GM23248 (cell line): ENCODE measurements around the gene UBAC2. TPM values are rescaled to one million over a fixed set of nuclear protein-coding genes. Genes with fewer than 3 reads are reported as not detected.

Experiments used
- DNase-seq: peaks from one replicate; pipeline ENCODE4 v3.0.0-alpha.2; 2015
- H2AFZ ChIP-seq: fragments of 200-600 bp; sonication (generic); 2 replicates; pipeline ENCODE4 v1.6.1; 2016; ENCODE audit warnings: antibody characterized with exemption
- H3F3A ChIP-seq: fragments of 200-600 bp; sonication (generic); 2 replicates; pipeline ENCODE4 v1.6.1; 2016; ENCODE audit warnings: mild to moderate bottlenecking, antibody characterized with exemption, mixed run types; ENCODE audit not compliant: insufficient read depth
- H3K27ac ChIP-seq: fragments of 200-600 bp; sonication (generic); 2 replicates; pipeline ENCODE4 v1.5.1; 2016; ENCODE audit warnings: mild to moderate bottlenecking
- H3K27me3 ChIP-seq: fragments of 200-600 bp; sonication (generic); replicated peaks from 2 replicates; pipeline ENCODE4 v1.6.1; 2016; ENCODE audit warnings: mild to moderate bottlenecking; ENCODE audit not compliant: insufficient read depth
- H3K36me3 ChIP-seq: fragments of 200-600 bp; sonication (generic); 2 replicates; pipeline ENCODE4 v1.6.1; 2016; ENCODE audit warnings: low read depth, mild to moderate bottlenecking
- H3K4me1 ChIP-seq: fragments of 200-600 bp; sonication (generic); 2 replicates; pipeline ENCODE4 v1.6.1; 2016; ENCODE audit warnings: mild to moderate bottlenecking; ENCODE audit not compliant: insufficient read depth
- H3K4me2 ChIP-seq: fragments of 200-600 bp; sonication (generic); one replicate; pipeline ENCODE4 v1.6.1; 2016; ENCODE audit warnings: mild to moderate bottlenecking; ENCODE audit not compliant: unreplicated experiment
- H3K4me3 ChIP-seq: fragments of 200-600 bp; sonication (generic); 2 replicates; pipeline ENCODE4 v1.5.1; 2016; ENCODE audit warnings: mild to moderate bottlenecking
- H3K79me2 ChIP-seq: fragments of 200-600 bp; sonication (generic); 2 replicates; pipeline ENCODE4 v1.6.1; 2016; ENCODE audit warnings: mild to moderate bottlenecking; ENCODE audit not compliant: insufficient read depth
- H3K9ac ChIP-seq: fragments of 200-600 bp; sonication (generic); 2 replicates; pipeline ENCODE4 v1.6.1; 2016; ENCODE audit warnings: mild to moderate bottlenecking
- H3K9me2 ChIP-seq: fragments of 200-600 bp; sonication (generic); 2 replicates; pipeline ENCODE4 v1.6.1; 2016; ENCODE audit warnings: mixed run types, mild to moderate bottlenecking, moderate library complexity; ENCODE audit not compliant: insufficient read depth
- H3K9me3 ChIP-seq: fragments of 200-600 bp; sonication (generic); one replicate; pipeline ENCODE4 v1.6.1; 2017; ENCODE audit warnings: low read depth
- H4K20me1 ChIP-seq: fragments of 200-600 bp; sonication (generic); 2 replicates; pipeline ENCODE4 v1.6.0; 2016; ENCODE audit not compliant: insufficient read depth
- EZH2 ChIP-seq: fragments of 200-600 bp; sonication (generic); IDR thresholded peaks from 2 replicates; pipeline ENCODE4 v1.6.1; 2018; ENCODE audit warnings: antibody characterized with exemption, mild to moderate bottlenecking; ENCODE audit not compliant: insufficient read depth, poor library complexity, severe bottlenecking
- EZH2phosphoT487 ChIP-seq: fragments of 200-600 bp; sonication (generic); IDR thresholded peaks from 2 replicates; pipeline ENCODE4 v1.6.1; 2018; ENCODE audit warnings: antibody characterized with exemption, moderate library complexity, mild to moderate bottlenecking, low read depth; ENCODE audit not compliant: insufficient read depth
- WGBS, 2 experiments: methylation state at CpG; one replicate each; pipeline ENCODE4 v1.1.6; 2015 to 2017; ENCODE audit warnings: low lambda C conversion rate in 2 of 2, low coverage in 1 of 2; ENCODE audit errors: missing lambda C conversion rate in 2 of 2; 5-methylcytosine and 5-hydroxymethylcytosine counted together
- in situ Hi-C: fragments of 300-500 bp; cut with MboI; formaldehyde crosslinking; loops from 2 replicates; pipeline ENCODE4 v1.15.0; 2020
- polyA plus RNA-seq: library from polyadenylated mRNA; unstranded; fragments of >200 nt; fragmentation: Nextera tagmentation; extraction: Ambion mirVana; gene quantifications from 2 replicates; pipeline ENCODE4 v1.2.1, GENCODE V29; 2016
- total RNA-seq: library from RNA; depleted of rRNA; stranded (reverse); fragments of >200 nt; shearing (Covaris generic); gene quantifications from 2 replicates; pipeline ENCODE4 v1.2.3, GENCODE V29; 2014

The UBAC2 gene
- total and polyA plus RNA-seq, 2 experiments from 2014 or later: 66.1 to 95.9 TPM

- no peaks in the 10 kb centered on the region for H4K20me1 ChIP-seq
- H3K9me2 ChIP-seq: no peaks in the 10 kb centered on the region
- peaks cover 35% of the 10 kb centered on the region for H3F3A ChIP-seq
- peaks cover 37% of the 10 kb centered on the region for H3K4me1 ChIP-seq
- in situ Hi-C loops: no loop called here
- H3K9ac ChIP-seq: no peak overlapping the region
- H3K4me3 ChIP-seq: no peak overlapping the region
- H3K79me2 ChIP-seq: 0 out of 2 replicates have a peak, but pooled peaks cover 4% of the 10 kb centered on the region
- no peaks in the 10 kb centered on the region for H3K36me3 ChIP-seq
- H3K9me3 ChIP-seq: no peaks in the 10 kb centered on the region
- H3K4me2 ChIP-seq: no peak overlapping the region
- 86 to 91% methylated on average over 8 of the region's 8 CpGs for WGBS, 2 experiments
- no peak overlapping the region for H3K27ac ChIP-seq
- no peak for DNase-seq
- no peak for TF ChIP-seq EZH2
- TF ChIP-seq EZH2phosphoT487: no peak
- no peaks in the 10 kb centered on the region for H3K27me3 ChIP-seq
- no peak overlapping the region for H2AFZ ChIP-seq
Measured at GRCh38 chr13:99305566-99305965, 104.9 kb downstream of the UBAC2 start.

- Histone ChIP-seq H3K9me2 (no peaks in the 10 kb centered on the region), H3K4me3 (peak within 1 kb of the TSS; percentile 9; the same call in 1 of the 2 replicates), H3K27ac (peak within 1 kb of the TSS; percentile 94), H3K36me3 (no peaks in the 10 kb centered on the region), H4K20me1 (no peaks in the 10 kb centered on the region), H3K79me2 (0 out of 2 replicates have a peak, but pooled peaks cover 4% of the 10 kb centered on the region), H3K4me1 (peaks cover 53% of the 10 kb centered on the region), H2AFZ (no peak within 1 kb of the TSS), H3K9me3 (no peaks in the 10 kb centered on the region), H3K27me3 (no peaks in the 10 kb centered on the region), H3K9ac (peak within 1 kb of the TSS; percentile 68), H3K4me2 (peak within 1 kb of the TSS; percentile 64), H3F3A (peaks cover 51% of the 10 kb centered on the region)
- TF ChIP-seq EZH2 (no peak), EZH2phosphoT487 (no peak)
- WGBS, 2 experiments: 23 to 28% methylated on average over 4 of the region's 4 CpGs
- peak; percentile 46 for DNase-seq
- in situ Hi-C loops: no loop called here
Measured at GRCh38 chr13:99307247-99307646, 106.6 kb downstream of the UBAC2 start, which contains the start of gene GPR183. TSS of gene GPR183 (minus strand) at chr13:99307399. CDS start at chr13:99296145, 11,254 bp downstream.

GRCh38 chr13:99307648-99308339 lies 107.1 kb downstream of the UBAC2 start:
- peak; percentile 91 for DNase-seq
- Histone ChIP-seq H3K4me3 (peak overlapping the region; percentile 9; the same call in 1 of the 2 replicates), H3K9me2 (no peaks in the 10 kb centered on the region), H3F3A (peaks cover 54% of the 10 kb centered on the region), H2AFZ (no peak overlapping the region), H4K20me1 (no peaks in the 10 kb centered on the region), H3K4me2 (peak overlapping the region; percentile 64), H3K9ac (peak overlapping the region; percentile 68), H3K27ac (peak overlapping the region; percentile 94), H3K79me2 (0 out of 2 replicates have a peak, but pooled peaks cover 4% of the 10 kb centered on the region), H3K27me3 (no peaks in the 10 kb centered on the region), H3K36me3 (no peaks in the 10 kb centered on the region), H3K9me3 (no peaks in the 10 kb centered on the region), H3K4me1 (peaks cover 56% of the 10 kb centered on the region)
- TF ChIP-seq EZH2 (no peak), EZH2phosphoT487 (no peak)
- 0 to 1% methylated on average over 6 of the region's 6 CpGs for WGBS, 2 experiments
- in situ Hi-C loops: no loop called here

- in situ Hi-C loops: no loop called here
- WGBS, 2 experiments: 15 to 25% methylated on average over 3 of the region's 3 CpGs
- H3K79me2 ChIP-seq: 0 out of 2 replicates have a peak, but pooled peaks cover 4% of the 10 kb centered on the region
- H3K9me3 ChIP-seq: no peaks in the 10 kb centered on the region
- H2AFZ ChIP-seq: no peak overlapping the region
- H3K9me2 ChIP-seq: no peaks in the 10 kb centered on the region
- peak overlapping the region; percentile 94 for H3K27ac ChIP-seq
- H4K20me1 ChIP-seq: no peaks in the 10 kb centered on the region
- no peaks in the 10 kb centered on the region for H3K36me3 ChIP-seq
- H3K4me3 ChIP-seq: peak overlapping the region; percentile 9; the same call in 1 of the 2 replicates
- H3K4me2 ChIP-seq: peak overlapping the region; percentile 64
- TF ChIP-seq EZH2phosphoT487: no peak
- TF ChIP-seq EZH2: no peak
- H3F3A ChIP-seq: peaks cover 62% of the 10 kb centered on the region
- peak overlapping the region; percentile 68 for H3K9ac ChIP-seq
- no peaks in the 10 kb centered on the region for H3K27me3 ChIP-seq
- DNase-seq: peak; percentile 83
- H3K4me1 ChIP-seq: peaks cover 64% of the 10 kb centered on the region
Measured at GRCh38 chr13:99308471-99309087, 107.9 kb downstream of the UBAC2 start.
